Panc1 (cell line): ENCODE measurements around the gene MUC15. TPM values are rescaled to one million over a fixed set of nuclear protein-coding genes. Genes with fewer than 3 reads are reported as not detected.

Experiments
- ATAC-seq: fragments of 200-7000 bp; cut with Tn5 transposase; 2 replicates; pipeline ENCODE4 v1.9.1; 2020; ENCODE audit warnings: mild to moderate bottlenecking, moderate library complexity
- BruUV-seq: library from RNA; stranded (reverse); fragments of 400-500 nt; replicated peaks from 2 replicates; lab custom pipeline; 2021; lab: Mats Ljungman, UMichigan
- CTCF ChIA-PET: fragments of 300-600 bp; sonication (Branson Sonifier 250); formaldehyde crosslinking; loops from one replicate; lab custom pipeline; 2022; ENCODE audit warnings: antibody characterized with exemption; lab: Charles Lee
- POLR2A ChIA-PET: fragments of 300-600 bp; sonication (Branson Sonifier 250); formaldehyde crosslinking; loops from one replicate; lab custom pipeline; 2022; ENCODE audit warnings: antibody characterized with exemption; lab: Charles Lee
- DNase-seq: peaks from one replicate; pipeline ENCODE4 v3.0.0-alpha.2; 2010; ENCODE audit warnings: low read depth, low spot score
- H3K27ac ChIP-seq: 2 replicates; pipeline ENCODE4 v1.5.1; 2011; ENCODE audit warnings: mild to moderate bottlenecking, low read length, inconsistent platforms
- H3K27me3 ChIP-seq: fragments of 200-500 bp; sonication (Bioruptor generic); 2 replicates; pipeline ENCODE4 v1.6.0; 2014; ENCODE audit warnings: low read length, inconsistent platforms; ENCODE audit not compliant: control insufficient read depth, insufficient read depth
- H3K36me3 ChIP-seq: fragments of 200-500 bp; sonication (Bioruptor generic); 2 replicates; pipeline ENCODE4 v1.5.1; 2014; ENCODE audit warnings: inconsistent platforms, mild to moderate bottlenecking, low read length, moderate library complexity; ENCODE audit not compliant: control insufficient read depth, insufficient read depth
- H3K4me1 ChIP-seq: 2 replicates; pipeline ENCODE4 v1.5.1; 2011; ENCODE audit warnings: inconsistent platforms, mild to moderate bottlenecking, low read length, moderate library complexity; ENCODE audit not compliant: control insufficient read depth, insufficient read depth
- H3K4me3 ChIP-seq, 2 experiments: 2 replicates each; pipeline ENCODE4 v1.5.1; 2011 to 2012; ENCODE audit warnings: low read depth in 2 of 2, low read length in 2 of 2, mild to moderate bottlenecking in 2 of 2, inconsistent platforms in 1 of 2, moderate library complexity in 1 of 2
- H3K9me3 ChIP-seq: fragments of 200-500 bp; sonication (Bioruptor generic); 2 replicates; pipeline ENCODE4 v1.5.1; 2014; ENCODE audit warnings: low read depth, mild to moderate bottlenecking, inconsistent platforms, low read length, moderate library complexity; ENCODE audit not compliant: control insufficient read depth, insufficient read depth
- POLR2AphosphoS5 ChIP-seq: IDR thresholded peaks from 2 replicates; pipeline ENCODE4 v1.6.1; 2012; ENCODE audit warnings: mild to moderate bottlenecking, low read depth, low read length, moderate library complexity
- SIN3A ChIP-seq: IDR thresholded peaks from 2 replicates; pipeline ENCODE4 v1.6.1; 2012; ENCODE audit warnings: low read depth, mild to moderate bottlenecking, low read length, moderate library complexity, borderline replicate concordance; ENCODE audit not compliant: insufficient read depth
- TCF7L2 ChIP-seq: IDR thresholded peaks from 2 replicates; pipeline ENCODE4 v1.6.1; 2011; ENCODE audit warnings: mild to moderate bottlenecking, low read depth, low read length, inconsistent platforms
- in situ Hi-C: cut with HindIII; loops from 2 replicates; pipeline ENCODE4 v1.10.0; 2016; ENCODE audit warnings: low sequenced_read_pairs, low pct_unique_long_range_greater_than_20kb
- intact Hi-C: fragments of 100-400 bp; cut with micrococcal nuclease; formaldehyde crosslinking; loops from one replicate; pipeline ENCODE4 v1.10.0; 2022; ENCODE audit not compliant: unreplicated experiment
- total RNA-seq: library from RNA; stranded (reverse); gene quantifications from one replicate; pipeline ENCODE4 v1.2.1, GENCODE V29; 2021; ENCODE audit not compliant: unreplicated experiment
- TF ChIP-seq, protein P1 (sequence below), 2 experiments: IDR thresholded peaks; 2 replicates each; pipeline ENCODE4 v1.6.1; 2011 to 2012; ENCODE audit warnings: low read depth in 2 of 2, control low read depth in 1 of 2, low read length in 1 of 2, mild to moderate bottlenecking in 1 of 2, moderate library complexity in 1 of 2; ENCODE audit not compliant: insufficient read depth in 1 of 2
- TF ChIP-seq, protein P2 (sequence below): fragments of 450-650 bp; IDR thresholded peaks from 2 replicates; pipeline ENCODE4 v1.5.1; 2017; ENCODE audit warnings: mild to moderate bottlenecking

The MUC15 gene
- total RNA-seq, 1 experiment from 2014 or later = not detected

DNA sequence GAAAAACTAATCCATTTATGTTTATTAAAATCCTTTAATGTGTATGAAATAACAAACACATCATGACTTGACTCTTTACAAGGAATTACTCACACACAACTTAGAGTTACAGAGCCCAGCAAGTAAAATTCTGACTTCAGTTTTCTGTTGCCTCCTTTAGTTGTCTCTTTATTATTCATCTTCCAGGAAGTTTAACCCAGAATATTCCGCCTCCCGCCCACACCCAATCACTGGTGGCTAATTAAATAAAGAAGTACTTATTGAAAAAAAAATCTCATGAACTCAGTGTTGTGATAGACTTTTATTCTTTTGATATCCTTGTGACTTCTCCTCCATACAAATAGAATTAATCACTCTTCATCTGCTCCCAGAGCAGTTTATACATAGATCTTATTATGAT is 61.9 kb downstream of the MUC15 start:
- Histone ChIP-seq H3K27me3 (no peaks in the 10 kb centered on the region), H3K4me1 (no peaks in the 10 kb centered on the region), H3K4me3 (no peak overlapping the region), H3K27ac (no peak overlapping the region), H3K36me3 (no peaks in the 10 kb centered on the region), H3K9me3 (no peaks in the 10 kb centered on the region)
- intact Hi-C loops = no loop called here
- TF ChIP-seq TCF7L2 = no peak
- TF ChIP-seq, protein P1, sequence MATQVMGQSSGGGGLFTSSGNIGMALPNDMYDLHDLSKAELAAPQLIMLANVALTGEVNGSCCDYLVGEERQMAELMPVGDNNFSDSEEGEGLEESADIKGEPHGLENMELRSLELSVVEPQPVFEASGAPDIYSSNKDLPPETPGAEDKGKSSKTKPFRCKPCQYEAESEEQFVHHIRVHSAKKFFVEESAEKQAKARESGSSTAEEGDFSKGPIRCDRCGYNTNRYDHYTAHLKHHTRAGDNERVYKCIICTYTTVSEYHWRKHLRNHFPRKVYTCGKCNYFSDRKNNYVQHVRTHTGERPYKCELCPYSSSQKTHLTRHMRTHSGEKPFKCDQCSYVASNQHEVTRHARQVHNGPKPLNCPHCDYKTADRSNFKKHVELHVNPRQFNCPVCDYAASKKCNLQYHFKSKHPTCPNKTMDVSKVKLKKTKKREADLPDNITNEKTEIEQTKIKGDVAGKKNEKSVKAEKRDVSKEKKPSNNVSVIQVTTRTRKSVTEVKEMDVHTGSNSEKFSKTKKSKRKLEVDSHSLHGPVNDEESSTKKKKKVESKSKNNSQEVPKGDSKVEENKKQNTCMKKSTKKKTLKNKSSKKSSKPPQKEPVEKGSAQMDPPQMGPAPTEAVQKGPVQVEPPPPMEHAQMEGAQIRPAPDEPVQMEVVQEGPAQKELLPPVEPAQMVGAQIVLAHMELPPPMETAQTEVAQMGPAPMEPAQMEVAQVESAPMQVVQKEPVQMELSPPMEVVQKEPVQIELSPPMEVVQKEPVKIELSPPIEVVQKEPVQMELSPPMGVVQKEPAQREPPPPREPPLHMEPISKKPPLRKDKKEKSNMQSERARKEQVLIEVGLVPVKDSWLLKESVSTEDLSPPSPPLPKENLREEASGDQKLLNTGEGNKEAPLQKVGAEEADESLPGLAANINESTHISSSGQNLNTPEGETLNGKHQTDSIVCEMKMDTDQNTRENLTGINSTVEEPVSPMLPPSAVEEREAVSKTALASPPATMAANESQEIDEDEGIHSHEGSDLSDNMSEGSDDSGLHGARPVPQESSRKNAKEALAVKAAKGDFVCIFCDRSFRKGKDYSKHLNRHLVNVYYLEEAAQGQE (IDR thresholded peaks at IDR 0.05; ENCODE audit: insufficient read depth in 1 of 2, low read depth in 2 of 2, low read length in 1 of 2) = no peak
- no peak for TF ChIP-seq SIN3A
- TF ChIP-seq POLR2AphosphoS5 = no peak
- TF ChIP-seq, protein P2, sequence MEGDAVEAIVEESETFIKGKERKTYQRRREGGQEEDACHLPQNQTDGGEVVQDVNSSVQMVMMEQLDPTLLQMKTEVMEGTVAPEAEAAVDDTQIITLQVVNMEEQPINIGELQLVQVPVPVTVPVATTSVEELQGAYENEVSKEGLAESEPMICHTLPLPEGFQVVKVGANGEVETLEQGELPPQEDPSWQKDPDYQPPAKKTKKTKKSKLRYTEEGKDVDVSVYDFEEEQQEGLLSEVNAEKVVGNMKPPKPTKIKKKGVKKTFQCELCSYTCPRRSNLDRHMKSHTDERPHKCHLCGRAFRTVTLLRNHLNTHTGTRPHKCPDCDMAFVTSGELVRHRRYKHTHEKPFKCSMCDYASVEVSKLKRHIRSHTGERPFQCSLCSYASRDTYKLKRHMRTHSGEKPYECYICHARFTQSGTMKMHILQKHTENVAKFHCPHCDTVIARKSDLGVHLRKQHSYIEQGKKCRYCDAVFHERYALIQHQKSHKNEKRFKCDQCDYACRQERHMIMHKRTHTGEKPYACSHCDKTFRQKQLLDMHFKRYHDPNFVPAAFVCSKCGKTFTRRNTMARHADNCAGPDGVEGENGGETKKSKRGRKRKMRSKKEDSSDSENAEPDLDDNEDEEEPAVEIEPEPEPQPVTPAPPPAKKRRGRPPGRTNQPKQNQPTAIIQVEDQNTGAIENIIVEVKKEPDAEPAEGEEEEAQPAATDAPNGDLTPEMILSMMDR = no peak
- in situ Hi-C loops = no loop called here
- POLR2A ChIA-PET = no interaction called here
- no peak for DNase-seq
- no peak for ATAC-seq
- CTCF ChIA-PET = no interaction called here
- BruUV-seq = no TSS peak

Other genes with a start within 250 kb of the MUC15 start
- not detected for gene ANO3, start 240.1 kb downstream of the MUC15 start, total RNA-seq
- not detected for gene SLC5A12, start 149.8 kb upstream of the MUC15 start, total RNA-seq